ENCODE data around the gene MTAP.

DNA sequence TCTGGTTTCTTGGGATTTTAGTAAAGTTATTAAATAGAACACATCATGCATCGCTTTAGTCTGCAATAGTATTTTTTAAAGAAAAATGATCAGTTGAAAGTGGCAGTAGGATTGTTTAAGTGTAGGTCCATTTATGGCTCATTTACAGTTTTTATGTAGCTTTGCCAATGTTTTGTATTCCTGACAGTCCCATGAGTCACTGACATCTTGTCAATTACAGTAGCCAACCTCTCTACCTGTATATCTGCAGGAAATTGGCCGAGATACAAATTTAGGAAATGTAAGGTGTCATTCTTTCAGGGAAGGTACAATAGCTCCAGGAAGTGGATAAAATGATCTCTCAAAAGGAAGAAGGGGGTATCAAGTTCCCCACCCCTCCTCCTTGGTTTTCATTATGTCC lies 47.7 kb upstream of the MTAP start:
- TF ChIP-seq TAF1 (IDR thresholded peaks at IDR 0.05; ENCODE audit: borderline replicate concordance, insufficient read depth, low read length) (no peak), SIN3A (IDR thresholded peaks at IDR 0.05; ENCODE audit: borderline replicate concordance, insufficient read depth, low read length) (no peak), POLR2AphosphoS5 (IDR thresholded peaks at IDR 0.05; ENCODE audit: low read depth, low read length) (no peak), FOXP2 (optimal IDR thresholded peaks at IDR 0.05; ENCODE audit: borderline replicate concordance, extremely low read depth, extremely low read length, insufficient read depth) (no peak)
- TF ChIP-seq, protein P1, sequence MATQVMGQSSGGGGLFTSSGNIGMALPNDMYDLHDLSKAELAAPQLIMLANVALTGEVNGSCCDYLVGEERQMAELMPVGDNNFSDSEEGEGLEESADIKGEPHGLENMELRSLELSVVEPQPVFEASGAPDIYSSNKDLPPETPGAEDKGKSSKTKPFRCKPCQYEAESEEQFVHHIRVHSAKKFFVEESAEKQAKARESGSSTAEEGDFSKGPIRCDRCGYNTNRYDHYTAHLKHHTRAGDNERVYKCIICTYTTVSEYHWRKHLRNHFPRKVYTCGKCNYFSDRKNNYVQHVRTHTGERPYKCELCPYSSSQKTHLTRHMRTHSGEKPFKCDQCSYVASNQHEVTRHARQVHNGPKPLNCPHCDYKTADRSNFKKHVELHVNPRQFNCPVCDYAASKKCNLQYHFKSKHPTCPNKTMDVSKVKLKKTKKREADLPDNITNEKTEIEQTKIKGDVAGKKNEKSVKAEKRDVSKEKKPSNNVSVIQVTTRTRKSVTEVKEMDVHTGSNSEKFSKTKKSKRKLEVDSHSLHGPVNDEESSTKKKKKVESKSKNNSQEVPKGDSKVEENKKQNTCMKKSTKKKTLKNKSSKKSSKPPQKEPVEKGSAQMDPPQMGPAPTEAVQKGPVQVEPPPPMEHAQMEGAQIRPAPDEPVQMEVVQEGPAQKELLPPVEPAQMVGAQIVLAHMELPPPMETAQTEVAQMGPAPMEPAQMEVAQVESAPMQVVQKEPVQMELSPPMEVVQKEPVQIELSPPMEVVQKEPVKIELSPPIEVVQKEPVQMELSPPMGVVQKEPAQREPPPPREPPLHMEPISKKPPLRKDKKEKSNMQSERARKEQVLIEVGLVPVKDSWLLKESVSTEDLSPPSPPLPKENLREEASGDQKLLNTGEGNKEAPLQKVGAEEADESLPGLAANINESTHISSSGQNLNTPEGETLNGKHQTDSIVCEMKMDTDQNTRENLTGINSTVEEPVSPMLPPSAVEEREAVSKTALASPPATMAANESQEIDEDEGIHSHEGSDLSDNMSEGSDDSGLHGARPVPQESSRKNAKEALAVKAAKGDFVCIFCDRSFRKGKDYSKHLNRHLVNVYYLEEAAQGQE (IDR thresholded peaks at IDR 0.05; ENCODE audit: insufficient read depth in 1 of 2, low read depth in 2 of 2, low read length in 2 of 2), result no peak

All from PFSK-1 (cell line).